HG03469 (cell line): Measurements from ENCODE around the gene BICC1.

ENCODE experiments used
- ATAC-seq: cut with Tn5 transposase; IDR thresholded peaks from one replicate; pipeline ENCODE4 v1.9.1; 2021; ENCODE audit warnings: mild to moderate bottlenecking, moderate library complexity, moderate number of reproducible peaks; ENCODE audit not compliant: unreplicated experiment

The BICC1 gene

GRCh38 chr10:58642283-58642682, 129.6 kb downstream of the BICC1 start:
- ATAC-seq, result no peak

- no peak for ATAC-seq
Observed at GRCh38 chr10:58642916-58643428, 130.3 kb downstream of the BICC1 start.

- ATAC-seq, result no peak
Observed at GRCh38 chr10:58644311-58644710, 131.6 kb downstream of the BICC1 start.

GRCh38 chr10:58645416-58646146, 132.9 kb downstream of the BICC1 start:
- ATAC-seq, result no peak

- no peak for ATAC-seq
Observed at GRCh38 chr10:58647376-58648112, 134.9 kb downstream of the BICC1 start.

GRCh38 chr10:58648131-58648530, 135.5 kb downstream of the BICC1 start:
- no peak for ATAC-seq

GRCh38 chr10:58651040-58651439, 138.4 kb downstream of the BICC1 start:
- no peak for ATAC-seq

GRCh38 chr10:58651742-58652141, 139.1 kb downstream of the BICC1 start:
- no peak for ATAC-seq

- no peak for ATAC-seq
Observed at GRCh38 chr10:58653139-58653538, 140.5 kb downstream of the BICC1 start.

- no peak for ATAC-seq
Observed at GRCh38 chr10:58660575-58661255, 148.0 kb downstream of the BICC1 start.

GRCh38 chr10:58661336-58661735, 148.7 kb downstream of the BICC1 start:
- ATAC-seq, result no peak

- no peak for ATAC-seq
Observed at GRCh38 chr10:58661902-58662301, 149.2 kb downstream of the BICC1 start.

- ATAC-seq, result no peak
Observed at GRCh38 chr10:58662314-58662713, 149.6 kb downstream of the BICC1 start.

GRCh38 chr10:58665361-58665760, 152.7 kb downstream of the BICC1 start:
- ATAC-seq, result no peak

- no peak for ATAC-seq
Observed at GRCh38 chr10:58666024-58666423, 153.4 kb downstream of the BICC1 start.

GRCh38 chr10:58667658-58668310, 155.1 kb downstream of the BICC1 start:
- ATAC-seq, result no peak

GRCh38 chr10:58672845-58673244, 160.2 kb downstream of the BICC1 start:
- no peak for ATAC-seq

GRCh38 chr10:58674251-58674650, 161.6 kb downstream of the BICC1 start:
- ATAC-seq, result no peak

- no peak for ATAC-seq
Observed at GRCh38 chr10:58675321-58675720, 162.6 kb downstream of the BICC1 start.

GRCh38 chr10:58691528-58691927, 178.9 kb downstream of the BICC1 start:
- no peak for ATAC-seq

- no peak for ATAC-seq
Observed at GRCh38 chr10:58693919-58694318, 181.2 kb downstream of the BICC1 start.
